PC-9 (cell line): ENCODE data around the gene CGB8. TPM values are rescaled to one million over a fixed set of nuclear protein-coding genes. Genes with fewer than 3 reads are reported as not detected.
A peak's percentile ranks its signal among the peaks of the same experiment; 100 is the strongest.

ENCODE experiments used
- BruUV-seq: library from RNA; stranded (reverse); fragments of 400-500 nt; replicated peaks from 2 replicates; lab custom pipeline; 2021; lab: Mats Ljungman, UMichigan
- CTCF ChIA-PET: fragments of 300-600 bp; sonication (Branson Sonifier 250); formaldehyde crosslinking; loops from one replicate; lab custom pipeline; 2022; ENCODE audit warnings: antibody characterized with exemption; lab: Charles Lee
- POLR2A ChIA-PET: fragments of 300-600 bp; sonication (Branson Sonifier 250); formaldehyde crosslinking; loops from one replicate; lab custom pipeline; 2022; ENCODE audit warnings: antibody characterized with exemption; ENCODE audit not compliant: unreplicated experiment; lab: Charles Lee
- DNase-seq, 2 experiments: peaks; one replicate each; pipeline versions ENCODE4 v3.0.0 to v3.0.0-alpha.2; 2015 to 2022; ENCODE audit warnings: mixed read lengths in 1 of 2
- H2AFZ ChIP-seq: fragments of 200-600 bp; sonication (generic); 2 replicates; pipeline ENCODE4 v1.8.1; 2017; ENCODE audit warnings: antibody characterized with exemption
- H3F3A ChIP-seq: fragments of 200-600 bp; sonication (generic); 2 replicates; pipeline ENCODE4 v1.8.1; 2017; ENCODE audit warnings: antibody characterized with exemption, mild to moderate bottlenecking, low read depth; ENCODE audit not compliant: insufficient read depth
- H3K27ac ChIP-seq: fragments of 200-600 bp; sonication (generic); 2 replicates; pipeline ENCODE4 v1.6.1; 2016; ENCODE audit warnings: mixed run types
- H3K27me3 ChIP-seq: fragments of 200-600 bp; sonication (generic); 2 replicates; pipeline ENCODE4 v1.6.1; 2016; ENCODE audit warnings: low read depth, mixed run types; ENCODE audit not compliant: insufficient read depth
- H3K36me3 ChIP-seq: fragments of 200-600 bp; sonication (generic); 2 replicates; pipeline ENCODE4 v1.6.1; 2016; ENCODE audit warnings: low read depth, mixed run types
- H3K4me1 ChIP-seq: fragments of 200-600 bp; sonication (generic); replicated peaks from 2 replicates; pipeline ENCODE4 v1.6.1; 2016; ENCODE audit warnings: mixed run types; ENCODE audit not compliant: insufficient read depth
- H3K4me2 ChIP-seq: fragments of 200-600 bp; sonication (generic); 2 replicates; pipeline ENCODE4 v1.6.1; 2017; ENCODE audit warnings: mixed run types
- H3K4me3 ChIP-seq: fragments of 200-600 bp; sonication (generic); 2 replicates; pipeline ENCODE4 v1.6.1; 2016; ENCODE audit warnings: mixed run types
- H3K79me2 ChIP-seq: fragments of 200-600 bp; sonication (generic); 2 replicates; pipeline ENCODE4 v1.6.1; 2017; ENCODE audit warnings: low read depth, mixed run types
- H3K9me2 ChIP-seq: fragments of 200-600 bp; sonication (generic); 2 replicates; pipeline ENCODE4 v1.8.1; 2017; ENCODE audit warnings: mild to moderate bottlenecking; ENCODE audit not compliant: insufficient read depth
- H3K9me3 ChIP-seq: fragments of 200-600 bp; sonication (generic); 2 replicates; pipeline ENCODE4 v1.8.1; 2016; ENCODE audit warnings: low read depth; ENCODE audit not compliant: insufficient read depth
- H4K20me1 ChIP-seq: fragments of 200-600 bp; sonication (generic); 2 replicates; pipeline ENCODE4 v1.8.1; 2017; ENCODE audit not compliant: insufficient read depth
- EZH2 ChIP-seq: fragments of 200-600 bp; sonication (generic); IDR thresholded peaks from 2 replicates; pipeline ENCODE4 v1.8.0; 2017; ENCODE audit warnings: antibody characterized with exemption, low read depth
- intact Hi-C: fragments of 100-400 bp; cut with micrococcal nuclease; formaldehyde crosslinking; loops from one replicate; pipeline ENCODE4 v1.10.0; 2022; ENCODE audit not compliant: unreplicated experiment
- total RNA-seq: library from RNA; stranded (reverse); gene quantifications from 2 replicates; pipeline ENCODE4 v1.2.3, GENCODE V29; 2021
- TF ChIP-seq, protein P1 (sequence below): fragments of 200-600 bp; sonication (generic); conservative IDR thresholded peaks from 2 replicates; pipeline ENCODE4 v1.6.1; 2017; ENCODE audit warnings: mixed run types, antibody characterized with exemption, mild to moderate bottlenecking, moderate library complexity

CGB8 gene
- total RNA-seq, 1 experiment from 2014 or later: 1.0 TPM

DNA sequence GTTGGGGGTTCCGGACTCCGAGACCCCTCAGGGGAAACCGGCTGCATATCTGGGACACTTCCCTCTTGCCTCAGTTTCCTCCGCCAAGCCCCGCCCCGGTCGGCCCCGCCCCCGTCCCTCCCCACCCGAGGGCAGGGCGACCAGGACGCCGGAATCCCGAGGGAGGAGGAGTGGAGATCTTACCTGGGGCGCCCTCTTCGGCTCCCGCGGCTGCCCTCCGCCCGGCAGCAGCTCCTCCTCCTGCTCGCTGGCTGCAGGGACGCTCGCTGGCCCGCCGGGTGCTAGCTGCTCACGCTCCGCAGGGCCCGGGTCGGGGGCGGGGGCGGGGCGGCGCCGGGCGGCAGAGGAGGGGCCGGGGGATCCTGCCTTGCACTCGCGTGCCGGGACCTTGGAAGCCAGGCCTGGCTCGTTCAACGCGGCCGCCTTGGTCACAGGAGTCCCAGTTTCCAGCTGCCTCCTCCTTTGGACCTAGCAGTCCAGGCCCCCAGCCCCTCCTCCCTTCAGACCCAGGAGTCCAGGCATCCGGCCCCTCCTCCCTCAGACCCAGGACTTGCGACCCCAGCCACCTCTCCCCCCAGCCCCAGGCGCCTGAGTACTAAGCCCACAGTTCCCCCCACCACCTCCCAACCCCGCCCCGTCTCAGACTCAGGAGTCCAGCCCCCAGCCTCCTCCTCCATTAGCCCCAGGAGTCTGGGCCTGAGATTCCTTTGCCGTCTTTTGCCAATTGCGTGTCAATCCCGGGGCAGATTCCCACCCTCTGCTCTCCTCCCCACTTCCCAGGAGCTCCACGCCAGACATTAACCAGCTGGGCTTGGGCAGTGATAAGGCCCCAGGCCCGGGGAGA, 16.1 kb upstream of the CGB8 start, which contains the start of gene NTF4:
Gene NTF4 (minus strand): TSS at position 51 of the 844 bp plus-strand sequence. CDS start 2,821 bp downstream, outside the sequence.
- Histone ChIP-seq H3K79me2 (no peaks in the 10 kb centered on the region), H3K4me3 (peak within 1 kb of the TSS; percentile 35; the same call in 1 of the 2 replicates), H3K9me2 (no peaks in the 10 kb centered on the region), H3K9me3 (no peaks in the 10 kb centered on the region), H4K20me1 (no peaks in the 10 kb centered on the region), H2AFZ (no peak within 1 kb of the TSS), H3K36me3 (no peaks in the 10 kb centered on the region), H3K4me2 (peak within 1 kb of the TSS; percentile 62), H3K27me3 (peaks cover 17% of the 10 kb centered on the region), H3F3A (peaks cover 41% of the 10 kb centered on the region), H3K27ac (no peak within 1 kb of the TSS), H3K4me1 (peaks cover 11% of the 10 kb centered on the region; the same call in 1 of the 2 replicates)
- DNase-seq: peak in 1 of 2 experiments; percentile 75
- no peak for TF ChIP-seq EZH2
- TF ChIP-seq, protein P1, sequence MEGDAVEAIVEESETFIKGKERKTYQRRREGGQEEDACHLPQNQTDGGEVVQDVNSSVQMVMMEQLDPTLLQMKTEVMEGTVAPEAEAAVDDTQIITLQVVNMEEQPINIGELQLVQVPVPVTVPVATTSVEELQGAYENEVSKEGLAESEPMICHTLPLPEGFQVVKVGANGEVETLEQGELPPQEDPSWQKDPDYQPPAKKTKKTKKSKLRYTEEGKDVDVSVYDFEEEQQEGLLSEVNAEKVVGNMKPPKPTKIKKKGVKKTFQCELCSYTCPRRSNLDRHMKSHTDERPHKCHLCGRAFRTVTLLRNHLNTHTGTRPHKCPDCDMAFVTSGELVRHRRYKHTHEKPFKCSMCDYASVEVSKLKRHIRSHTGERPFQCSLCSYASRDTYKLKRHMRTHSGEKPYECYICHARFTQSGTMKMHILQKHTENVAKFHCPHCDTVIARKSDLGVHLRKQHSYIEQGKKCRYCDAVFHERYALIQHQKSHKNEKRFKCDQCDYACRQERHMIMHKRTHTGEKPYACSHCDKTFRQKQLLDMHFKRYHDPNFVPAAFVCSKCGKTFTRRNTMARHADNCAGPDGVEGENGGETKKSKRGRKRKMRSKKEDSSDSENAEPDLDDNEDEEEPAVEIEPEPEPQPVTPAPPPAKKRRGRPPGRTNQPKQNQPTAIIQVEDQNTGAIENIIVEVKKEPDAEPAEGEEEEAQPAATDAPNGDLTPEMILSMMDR: no peak
- no TSS peak for BruUV-seq
- intact Hi-C loops: no loop called here
- ChIA-PET POLR2A (interaction anchor here (0.6 kb wide), 1 partner anchor 49 kb away, joined by 14 read pairs; the partner anchor contains the start of gene LIN7B), CTCF (interaction anchor here (0.6 to 1.1 kb wide), 6 partner anchors 9 to 407 kb away, joined by 3 to 8 read pairs (median 4); no protein-coding TSS in a partner anchor)

DNA sequence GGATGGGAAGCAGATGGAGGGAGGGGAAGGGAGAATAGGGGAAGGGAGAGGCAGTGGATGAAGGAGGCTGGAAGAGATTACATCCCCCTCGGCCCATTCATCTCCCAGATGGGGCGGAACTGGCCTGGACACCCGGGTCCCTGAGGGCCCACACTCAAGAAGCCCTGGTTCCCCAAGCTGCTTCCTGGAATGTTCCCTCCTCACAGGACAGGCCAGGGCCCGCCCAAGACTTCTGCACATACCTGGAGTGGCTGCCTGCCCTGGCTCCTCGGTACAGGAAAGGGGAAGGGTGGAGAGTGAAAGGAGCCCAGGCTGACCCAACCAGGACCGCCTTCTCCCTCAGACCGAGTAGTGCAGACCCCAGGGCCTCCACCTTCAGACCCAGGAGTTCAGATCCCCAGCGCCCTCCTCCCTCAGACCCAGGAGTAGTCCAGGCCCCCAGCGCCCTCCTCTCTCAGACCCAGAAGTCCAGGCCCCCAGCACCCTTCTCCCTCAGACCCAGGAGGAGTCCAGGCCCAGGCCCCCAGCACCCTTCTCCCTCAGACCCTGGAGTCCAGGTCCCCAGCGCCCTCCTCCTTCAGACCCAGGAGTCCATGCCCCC, 15.2 kb upstream of the CGB8 start:
- CTCF ChIA-PET: interaction anchor here (0.5 to 1.0 kb wide), 3 partner anchors 10 to 219 kb away, joined by 3 to 7 read pairs (median 5); no protein-coding TSS in a partner anchor
- DNase-seq: peak in 1 of 2 experiments; percentile 61
- H3K4me2 ChIP-seq: peak overlapping the region; percentile 62
- TF ChIP-seq, protein P1: no peak
- TF ChIP-seq EZH2: no peak
- no peaks in the 10 kb centered on the region for H4K20me1 ChIP-seq
- H3K79me2 ChIP-seq: no peaks in the 10 kb centered on the region
- intact Hi-C loops: no loop called here
- no peaks in the 10 kb centered on the region for H3K36me3 ChIP-seq
- no TSS peak for BruUV-seq
- no peaks in the 10 kb centered on the region for H3K9me2 ChIP-seq
- H3K27me3 ChIP-seq: peaks cover 14% of the 10 kb centered on the region
- peaks cover 11% of the 10 kb centered on the region; the same call in 1 of the 2 replicates for H3K4me1 ChIP-seq
- peak overlapping the region; percentile 35; the same call in 1 of the 2 replicates for H3K4me3 ChIP-seq
- H3K9me3 ChIP-seq: no peaks in the 10 kb centered on the region
- H2AFZ ChIP-seq: no peak overlapping the region
- H3F3A ChIP-seq: peaks cover 42% of the 10 kb centered on the region
- POLR2A ChIA-PET: interaction anchor here (0.6 kb wide), 1 partner anchor 50 kb away, joined by 14 read pairs; the partner anchor contains the start of gene LIN7B
- no peak overlapping the region for H3K27ac ChIP-seq

DNA sequence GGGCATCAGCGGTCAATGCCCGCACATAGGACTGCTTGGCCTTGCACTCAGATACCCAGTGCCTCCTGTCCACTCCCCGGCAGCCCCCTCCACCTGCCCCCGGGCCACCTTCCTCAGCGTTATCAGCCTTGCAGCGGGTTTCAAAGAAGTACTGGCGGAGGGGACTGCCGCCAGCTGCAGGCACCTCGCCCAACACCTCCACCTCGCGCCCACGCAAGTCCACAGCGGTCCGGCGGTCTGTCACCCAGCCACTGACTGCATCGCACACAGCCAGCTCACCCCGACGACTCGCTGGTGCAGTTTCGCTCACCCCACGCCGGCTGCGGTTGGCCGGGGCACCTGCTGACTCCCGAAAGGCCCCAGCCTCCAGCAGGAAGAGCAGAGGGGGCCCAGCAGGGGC, 12.5 kb upstream of the CGB8 start:
- no peak overlapping the region for H3K27ac ChIP-seq
- no peaks in the 10 kb centered on the region for H3K79me2 ChIP-seq
- no TSS peak for BruUV-seq
- no peaks in the 10 kb centered on the region for H4K20me1 ChIP-seq
- no peaks in the 10 kb centered on the region for H3K9me3 ChIP-seq
- H3K27me3 ChIP-seq: peaks cover 5% of the 10 kb centered on the region; the same call in 1 of the 2 replicates
- no peak for TF ChIP-seq EZH2
- TF ChIP-seq, protein P1: no peak
- no peak overlapping the region for H3K4me2 ChIP-seq
- peaks cover 17% of the 10 kb centered on the region; the same call in 1 of the 2 replicates for H3K4me1 ChIP-seq
- ChIA-PET POLR2A (no interaction called here), CTCF (no interaction called here)
- H2AFZ ChIP-seq: no peak overlapping the region
- no peaks in the 10 kb centered on the region for H3K9me2 ChIP-seq
- no peak for DNase-seq
- peaks cover 33% of the 10 kb centered on the region for H3F3A ChIP-seq
- no peaks in the 10 kb centered on the region for H3K36me3 ChIP-seq
- no peak overlapping the region for H3K4me3 ChIP-seq
- intact Hi-C loops: no loop called here
